Ovary (tissue), 9 donors: ENCODE results near the gene GSTT4. TPM values are rescaled to one million over a fixed set of nuclear protein-coding genes. Genes with fewer than 3 reads are reported as not detected.

Experiments
- DNase-seq, 5 donors: peaks; one replicate each; pipeline ENCODE4 v3.0.0-alpha.2; 2019 to 2020
- H3K27ac ChIP-seq, 2 donors: fragments of 200-600 bp; one replicate each; pipeline versions ENCODE4 v1.5.1 to v1.8.0; 2019 to 2022
- H3K27me3 ChIP-seq: fragments of 200-600 bp; one replicate; pipeline ENCODE4 v1.8.0; 2022
- H3K36me3 ChIP-seq: fragments of 200-600 bp; sonication (generic); one replicate; pipeline ENCODE4 v1.5.1; 2019
- H3K4me1 ChIP-seq: one replicate; pipeline ENCODE4 v1.8.1; 2013; ENCODE audit warnings: mild to moderate bottlenecking, moderate library complexity; ENCODE audit not compliant: insufficient read depth
- H3K4me3 ChIP-seq: fragments of 200-600 bp; sonication (generic); one replicate; pipeline ENCODE4 v1.5.1; 2017
- H3K9me3 ChIP-seq, 2 donors: fragments of 200-600 bp in 1 of 2; sonication (generic) in 1 of 2; one replicate each; pipeline versions ENCODE4 v1.5.1 to v1.8.1; 2013 to 2019; ENCODE audit warnings: mild to moderate bottlenecking in 1 of 2, moderate library complexity in 1 of 2
- EP300 ChIP-seq: sonication (generic); formaldehyde crosslinking; IDR thresholded peaks from one replicate; pipeline ENCODE4 v1.6.1; 2017; ENCODE audit warnings: antibody characterized with exemption
- POLR2A ChIP-seq: fragments of 450-650 bp; IDR thresholded peaks from one replicate; pipeline ENCODE4 v1.6.1; 2017; ENCODE audit warnings: antibody characterized with exemption, mild to moderate bottlenecking, moderate library complexity
- WGBS, 3 donors: extraction: QIAGEN DNeasy Blood & Tissue Kit in 1 of 3; methylation state at CpG; one replicate each; pipeline versions ENCODE4 v1.1.5 to v1.1.7; 2013 to 2017; 5-methylcytosine and 5-hydroxymethylcytosine counted together
- intact Hi-C, 4 donors: fragments of 100-400 bp; cut with DNase I; formaldehyde crosslinking; loops; one replicate each; pipeline versions ENCODE4 v1.11.0 to v1.15.1; 2022 to 2023
- polyA plus RNA-seq, 2 donors: library from polyadenylated mRNA; stranded (reverse); fragments of 200-250 nt in 1 of 2; fragments of 350-450 nt in 1 of 2; fragmentation: Illumina TruSeq in 1 of 2; extraction: RNeasy Lipid Tissue Mini Kit (QIAGEN cat#74804) in 1 of 2; gene quantifications; one replicate each; pipeline ENCODE4 v1.2.3, GENCODE V29; 2013 to 2014
- total RNA-seq, 7 donors: library from RNA; depleted of rRNA in 2 of 7; stranded (reverse); fragments of >200 nt in 2 of 7; fragmentation: NEBNext Ultra II Directional in 3 of 7; extraction: Animal tissue kit (Norgen Biotek cat#: 25700) in 3 of 7; gene quantifications; one replicate each; pipeline versions ENCODE4 v1.1.0 to v1.2.4, GENCODE V29; 2016 to 2023
- TF ChIP-seq, protein P1 (sequence below), 3 donors: fragments of 450-650 bp in 2 of 3; fragments of 200-600 bp in 1 of 3; IDR thresholded peaks; one replicate each; pipeline versions ENCODE4 v1.5.1 to v1.8.0; 2016 to 2022; ENCODE audit warnings: antibody characterized with exemption in 3 of 3, mild to moderate bottlenecking in 1 of 3
- donor health status: DM: no; HTN: no; CAD: no; lungs with moderate emphysema.
- donor health status: DM: no; HTN: no; CAD: no.
- donor health status: Bipolar disorder and iron deficiency.
- donor health status: DM: yes; HTN: yes; CAD: no.
- donor health status: DM: no; HTN: no; CAD: no.
- donor health status: DM: yes; HTN: yes; CAD: no.

Gene GSTT4
- total and polyA plus RNA-seq, 9 donors = not detected

DNA sequence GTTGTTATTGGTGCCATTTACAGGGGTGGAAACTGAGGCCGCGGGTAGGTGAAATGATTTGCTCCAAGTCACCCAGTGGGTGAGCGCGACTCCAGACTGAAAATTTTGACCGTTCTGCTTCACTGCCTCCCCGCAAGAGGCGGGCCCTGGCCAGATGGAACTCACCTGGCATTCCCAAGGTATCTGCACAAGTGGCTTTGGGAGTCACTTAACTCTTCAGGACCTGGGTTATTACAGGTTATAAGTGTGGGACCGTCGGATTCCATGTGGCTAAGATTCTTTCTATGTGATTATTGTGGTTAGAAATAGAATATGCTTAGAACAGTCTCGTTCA lies 6.4 kb upstream of the GSTT4 start:
- Histone ChIP-seq H3K27ac (peak overlapping the region in 1 of 2 donors; percentile 59), H3K36me3 (no peaks in the 10 kb centered on the region), H3K4me1 (peaks cover 1% of the 10 kb centered on the region), H3K9me3 (no peaks in the 10 kb centered on the region), H3K4me3 (peak overlapping the region; percentile 95), H3K27me3 (no peaks in the 10 kb centered on the region)
- intact Hi-C loops = no loop called here
- WGBS, 3 donors = 0 to 1% (median 0%) methylated on average over 10 of the region's 10 CpGs
- no peak for TF ChIP-seq EP300
- TF ChIP-seq, protein P1, sequence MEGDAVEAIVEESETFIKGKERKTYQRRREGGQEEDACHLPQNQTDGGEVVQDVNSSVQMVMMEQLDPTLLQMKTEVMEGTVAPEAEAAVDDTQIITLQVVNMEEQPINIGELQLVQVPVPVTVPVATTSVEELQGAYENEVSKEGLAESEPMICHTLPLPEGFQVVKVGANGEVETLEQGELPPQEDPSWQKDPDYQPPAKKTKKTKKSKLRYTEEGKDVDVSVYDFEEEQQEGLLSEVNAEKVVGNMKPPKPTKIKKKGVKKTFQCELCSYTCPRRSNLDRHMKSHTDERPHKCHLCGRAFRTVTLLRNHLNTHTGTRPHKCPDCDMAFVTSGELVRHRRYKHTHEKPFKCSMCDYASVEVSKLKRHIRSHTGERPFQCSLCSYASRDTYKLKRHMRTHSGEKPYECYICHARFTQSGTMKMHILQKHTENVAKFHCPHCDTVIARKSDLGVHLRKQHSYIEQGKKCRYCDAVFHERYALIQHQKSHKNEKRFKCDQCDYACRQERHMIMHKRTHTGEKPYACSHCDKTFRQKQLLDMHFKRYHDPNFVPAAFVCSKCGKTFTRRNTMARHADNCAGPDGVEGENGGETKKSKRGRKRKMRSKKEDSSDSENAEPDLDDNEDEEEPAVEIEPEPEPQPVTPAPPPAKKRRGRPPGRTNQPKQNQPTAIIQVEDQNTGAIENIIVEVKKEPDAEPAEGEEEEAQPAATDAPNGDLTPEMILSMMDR (IDR thresholded peaks at IDR 0.05) = no peak
- TF ChIP-seq POLR2A = no peak
- DNase-seq = no peak

DNA sequence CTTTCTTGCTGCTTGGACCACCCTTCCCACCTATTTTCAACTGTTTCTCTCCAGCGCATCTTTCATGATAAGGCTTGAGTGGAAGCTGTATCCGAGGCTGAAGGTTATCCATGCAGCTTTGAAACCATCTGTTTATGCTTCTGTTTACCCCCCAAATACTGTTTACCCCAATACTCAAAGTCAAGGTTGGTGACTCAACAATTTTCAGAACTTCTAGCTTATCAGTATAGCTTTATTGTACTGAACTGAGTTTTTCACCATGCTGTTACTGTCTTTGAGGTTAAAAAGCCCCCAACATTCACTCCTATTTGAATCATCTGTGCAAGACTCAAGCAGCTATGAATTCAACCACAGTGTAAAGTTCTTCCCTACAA lies 4.8 kb upstream of the GSTT4 start:
- Histone ChIP-seq H3K36me3 (no peaks in the 10 kb centered on the region), H3K27ac (no peak overlapping the region), H3K4me1 (peaks cover 1% of the 10 kb centered on the region), H3K9me3 (no peaks in the 10 kb centered on the region), H3K4me3 (no peak overlapping the region), H3K27me3 (no peaks in the 10 kb centered on the region)
- intact Hi-C loops = no loop called here
- TF ChIP-seq, protein P1 (IDR thresholded peaks at IDR 0.05) = no peak
- TF ChIP-seq EP300 = no peak
- TF ChIP-seq POLR2A = no peak
- DNase-seq = no peak
- 79 to 84% (median 83%) methylated on average over 2 of the region's 2 CpGs for WGBS, 3 donors

DNA sequence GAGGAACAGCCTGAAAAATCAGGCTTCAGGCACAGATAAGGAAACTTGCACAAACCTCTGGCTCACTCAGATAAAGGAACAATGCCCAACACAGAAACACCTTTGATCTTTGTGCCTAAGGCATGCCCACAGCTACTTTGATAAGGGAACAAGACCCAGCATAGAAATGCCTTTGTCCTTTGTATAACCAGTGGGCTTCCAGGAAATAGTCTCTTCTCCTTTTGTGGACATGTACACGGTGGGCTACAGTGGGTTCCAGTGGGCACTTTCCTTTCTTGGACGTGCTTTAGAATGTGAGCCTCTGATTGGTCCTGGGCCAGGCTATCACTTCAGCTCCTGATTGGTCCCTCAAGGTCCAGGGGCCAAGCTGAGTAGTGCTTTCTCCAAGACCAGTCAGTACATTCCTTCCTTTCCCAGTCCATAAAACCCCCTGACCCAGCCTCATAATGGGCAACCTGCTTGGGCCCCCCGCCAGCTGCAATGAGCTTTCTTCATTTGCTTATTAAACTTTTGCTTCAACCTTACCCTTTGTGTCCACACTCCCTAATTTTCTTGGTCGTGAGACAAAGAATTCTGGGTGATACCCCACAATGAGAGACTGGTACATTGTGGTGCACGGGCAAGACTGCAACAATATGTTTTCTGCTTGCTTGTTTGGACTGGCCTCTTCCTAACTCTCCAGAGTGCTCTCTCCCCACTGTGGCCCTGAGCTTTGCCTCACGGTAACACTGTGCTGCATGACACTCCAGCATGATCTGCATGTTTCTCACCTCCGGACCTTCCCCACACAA lies 4.2 kb upstream of the GSTT4 start:
- H3K9me3 ChIP-seq = no peaks in the 10 kb centered on the region
- 82 to 88% (median 86%) methylated on average over 7 of the region's 7 CpGs for WGBS, 3 donors
- intact Hi-C loops = loop anchor here in 1 of 4 donors (5.0 kb wide), 1 partner anchor 163 kb away; no protein-coding TSS in a partner anchor
- peaks cover 1% of the 10 kb centered on the region for H3K4me1 ChIP-seq
- no peak for DNase-seq
- TF ChIP-seq POLR2A (no peak), EP300 (no peak)
- TF ChIP-seq, protein P1 (IDR thresholded peaks at IDR 0.05) = no peak
- H3K36me3 ChIP-seq = no peaks in the 10 kb centered on the region
- no peaks in the 10 kb centered on the region for H3K27me3 ChIP-seq
- H3K27ac ChIP-seq = no peak overlapping the region
- no peak overlapping the region for H3K4me3 ChIP-seq

DNA sequence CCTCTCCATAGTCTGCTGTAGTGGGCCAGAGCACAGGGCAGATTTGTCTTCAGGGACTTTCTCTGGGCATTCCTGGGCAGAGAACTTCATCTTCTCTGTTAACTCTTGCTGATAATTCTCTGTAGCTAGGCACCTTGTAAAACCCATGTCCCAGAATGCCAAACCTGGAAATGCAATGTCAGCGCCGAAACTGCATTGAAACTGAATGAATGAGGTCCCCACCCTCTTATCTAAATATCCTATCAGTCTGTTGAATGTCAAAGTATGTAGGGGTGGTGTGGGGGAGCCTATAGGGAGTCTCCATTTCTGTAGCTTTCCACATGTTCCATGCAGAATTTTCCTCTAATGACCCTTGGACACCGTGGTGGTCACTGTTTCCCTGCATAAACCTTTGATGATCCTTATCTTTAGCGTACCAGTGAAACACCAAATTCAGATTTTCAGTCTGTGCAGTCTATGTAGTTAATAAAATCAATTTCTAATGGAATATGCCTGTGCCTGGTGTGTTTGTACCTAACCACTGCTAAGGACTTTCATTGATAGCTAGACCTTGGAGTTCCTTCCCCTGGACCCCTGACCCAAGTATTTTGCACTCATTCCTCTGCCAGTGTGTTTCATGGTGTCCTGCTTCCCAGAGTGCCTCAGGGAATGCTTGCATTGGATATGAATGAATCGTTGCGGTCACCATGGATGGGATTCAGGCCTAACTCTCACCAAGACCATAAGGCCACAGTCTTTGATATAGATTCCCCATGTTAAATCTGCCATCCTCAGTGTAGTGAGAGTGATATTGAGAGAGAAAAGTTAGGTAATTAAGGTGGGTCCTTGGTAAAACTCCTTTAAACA lies 3.4 kb upstream of the GSTT4 start:
- intact Hi-C loops = loop anchor here in 1 of 4 donors (5.0 kb wide), 1 partner anchor 164 kb away; no protein-coding TSS in a partner anchor
- H3K4me1 ChIP-seq = peaks cover 1% of the 10 kb centered on the region
- no peak for TF ChIP-seq POLR2A
- TF ChIP-seq, protein P1 (IDR thresholded peaks at IDR 0.05) = no peak
- no peak for TF ChIP-seq EP300
- H3K4me3 ChIP-seq = no peak overlapping the region
- no peaks in the 10 kb centered on the region for H3K27me3 ChIP-seq
- no peaks in the 10 kb centered on the region for H3K36me3 ChIP-seq
- no peaks in the 10 kb centered on the region for H3K9me3 ChIP-seq
- WGBS, 3 donors = 82 to 86% (median 83%) methylated on average over 6 of the region's 6 CpGs
- DNase-seq = no peak
- no peak overlapping the region for H3K27ac ChIP-seq
